Measurements from ENCODE around the gene ADAMTS13.
"Not testable (repeated sequence)": the region's sequence is repeated elsewhere in the genome, so short reads cannot be mapped to it uniquely, and the experiment has no call there.

Gene ADAMTS13

GRCh38 chr9:133389025-133389557 is 33.1 kb upstream of the ADAMTS13 start:
- H3K36me3 ChIP-seq (replicated peaks; ENCODE audit: low read depth, low read length), result no peaks in the 10 kb centered on the region
- no peaks in the 10 kb centered on the region for H3K27me3 ChIP-seq (ENCODE audit: low read depth, low read length)
- H3K4me2 ChIP-seq (ENCODE audit: low read length), result no peak overlapping the region
- no peaks in the 10 kb centered on the region for H3K9me3 ChIP-seq (ENCODE audit: insufficient read depth, low read length)
- no peak overlapping the region for H3K27ac ChIP-seq (ENCODE audit: low read length)
- TF ChIP-seq CTCF (IDR thresholded peaks at IDR 0.05; ENCODE audit: low read depth, low read length) (no peak), EZH2phosphoT487 (IDR thresholded peaks at IDR 0.05; ENCODE audit: low read depth) (no peak)
- no peaks in the 10 kb centered on the region for H3K79me2 ChIP-seq (ENCODE audit: low read length)
- H2AFZ ChIP-seq (ENCODE audit: low read depth, low read length), result no peak overlapping the region
- H3K4me1 ChIP-seq (ENCODE audit: low read length), result no peaks in the 10 kb centered on the region
- no peak overlapping the region for H3K4me3 ChIP-seq (ENCODE audit: low read length)
- no peaks in the 10 kb centered on the region for H4K20me1 ChIP-seq (ENCODE audit: insufficient read depth, low read length)
- H3K9ac ChIP-seq (ENCODE audit: low read length), result no peak overlapping the region

GRCh38 chr9:133389562-133389961 is 32.6 kb upstream of the ADAMTS13 start:
- Histone ChIP-seq H3K9me3 (ENCODE audit: insufficient read depth, low read length) (no peaks in the 10 kb centered on the region), H3K9ac (ENCODE audit: low read length) (no peak overlapping the region), H3K27me3 (ENCODE audit: low read depth, low read length) (no peaks in the 10 kb centered on the region), H2AFZ (ENCODE audit: low read depth, low read length) (no peak overlapping the region), H3K4me3 (ENCODE audit: low read length) (no peak overlapping the region), H3K4me1 (ENCODE audit: low read length) (no peaks in the 10 kb centered on the region), H3K4me2 (ENCODE audit: low read length) (no peak overlapping the region), H3K36me3 (replicated peaks; ENCODE audit: low read depth, low read length) (no peaks in the 10 kb centered on the region), H3K27ac (ENCODE audit: low read length) (no peak overlapping the region), H4K20me1 (ENCODE audit: insufficient read depth, low read length) (no peaks in the 10 kb centered on the region), H3K79me2 (ENCODE audit: low read length) (no peaks in the 10 kb centered on the region)
- TF ChIP-seq CTCF (IDR thresholded peaks at IDR 0.05; ENCODE audit: low read depth, low read length), result no peak
- no peak for TF ChIP-seq EZH2phosphoT487 (IDR thresholded peaks at IDR 0.05; ENCODE audit: low read depth)

- no peaks in the 10 kb centered on the region for H3K27me3 ChIP-seq (ENCODE audit: low read depth, low read length)
- H3K79me2 ChIP-seq (ENCODE audit: low read length), result no peaks in the 10 kb centered on the region
- no peak overlapping the region for H3K9ac ChIP-seq (ENCODE audit: low read length)
- H3K36me3 ChIP-seq (replicated peaks; ENCODE audit: low read depth, low read length), result no peaks in the 10 kb centered on the region
- H4K20me1 ChIP-seq (ENCODE audit: insufficient read depth, low read length), result no peaks in the 10 kb centered on the region
- no peak overlapping the region for H3K4me3 ChIP-seq (ENCODE audit: low read length)
- H3K4me2 ChIP-seq (ENCODE audit: low read length), result no peak overlapping the region
- no peak overlapping the region for H2AFZ ChIP-seq (ENCODE audit: low read depth, low read length)
- H3K9me3 ChIP-seq (ENCODE audit: insufficient read depth, low read length), result no peaks in the 10 kb centered on the region
- H3K4me1 ChIP-seq (ENCODE audit: low read length), result no peaks in the 10 kb centered on the region
- no peak overlapping the region for H3K27ac ChIP-seq (ENCODE audit: low read length)
- TF ChIP-seq EZH2phosphoT487 (IDR thresholded peaks at IDR 0.05; ENCODE audit: low read depth) (no peak), CTCF (IDR thresholded peaks at IDR 0.05; ENCODE audit: low read depth, low read length) (no peak)
Measured at GRCh38 chr9:133390713-133391112, 31.5 kb upstream of the ADAMTS13 start.

GRCh38 chr9:133391449-133391848 is 30.7 kb upstream of the ADAMTS13 start:
- not testable (repeated sequence) for H3K4me1 ChIP-seq (ENCODE audit: low read length); H3K79me2 ChIP-seq (ENCODE audit: low read length); H3K4me3 ChIP-seq (ENCODE audit: low read length); H3K27me3 ChIP-seq (ENCODE audit: low read depth, low read length); H4K20me1 ChIP-seq (ENCODE audit: insufficient read depth, low read length); H3K27ac ChIP-seq (ENCODE audit: low read length); H3K4me2 ChIP-seq (ENCODE audit: low read length); H2AFZ ChIP-seq (ENCODE audit: low read depth, low read length); H3K36me3 ChIP-seq (replicated peaks; ENCODE audit: low read depth, low read length); H3K9me3 ChIP-seq (ENCODE audit: insufficient read depth, low read length); H3K9ac ChIP-seq (ENCODE audit: low read length)

- H3K4me3 ChIP-seq (ENCODE audit: low read length); H3K27me3 ChIP-seq (ENCODE audit: low read depth, low read length); H3K4me2 ChIP-seq (ENCODE audit: low read length); H3K79me2 ChIP-seq (ENCODE audit: low read length); H3K9me3 ChIP-seq (ENCODE audit: insufficient read depth, low read length); H4K20me1 ChIP-seq (ENCODE audit: insufficient read depth, low read length); H3K36me3 ChIP-seq (replicated peaks; ENCODE audit: low read depth, low read length); H3K4me1 ChIP-seq (ENCODE audit: low read length); H3K27ac ChIP-seq (ENCODE audit: low read length); H3K9ac ChIP-seq (ENCODE audit: low read length); H2AFZ ChIP-seq (ENCODE audit: low read depth, low read length): not testable (repeated sequence)
Measured at GRCh38 chr9:133392308-133392707, 29.9 kb upstream of the ADAMTS13 start.

Measured in OCI-LY3 (cell line).